ENCODE data around the gene CAPN10.

Gene CAPN10

DNA sequence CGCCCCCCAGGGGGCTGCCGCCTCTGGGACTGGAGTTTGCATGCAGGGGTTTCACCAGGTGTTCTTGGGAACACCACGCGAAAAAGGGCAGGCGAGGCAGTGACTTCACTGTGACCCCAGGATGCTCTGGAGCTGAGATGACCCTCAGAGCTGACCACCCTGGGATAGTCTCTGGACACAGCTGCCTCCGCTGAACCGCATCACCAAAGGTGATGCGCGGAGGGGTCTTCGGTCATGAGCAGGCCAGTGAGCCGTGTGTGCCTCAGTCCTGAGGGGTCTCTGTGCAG lies 56.2 kb downstream of the CAPN10 start:
- DNase-seq (ENCODE audit: low read depth in 1 of 2, low spot score in 1 of 2): no peak
- no peak overlapping the region for H3K4me3 ChIP-seq (replicated peaks; ENCODE audit: insufficient read depth, low read length)
- H3K27me3 ChIP-seq (ENCODE audit: insufficient read depth, poor library complexity, severe bottlenecking): peaks cover 2% of the 10 kb centered on the region
- H3K27ac ChIP-seq (replicated peaks): no peak overlapping the region
- TF ChIP-seq SPI1 (IDR thresholded peaks at IDR 0.05; ENCODE audit: borderline replicate concordance, low read depth): no peak
- TF ChIP-seq GABPA (IDR thresholded peaks at IDR 0.05; ENCODE audit: low read depth): no peak
- TF ChIP-seq CTCF (IDR thresholded peaks at IDR 0.05; ENCODE audit: insufficient read depth, low read length): no peak
- no peak for TF ChIP-seq REST (IDR thresholded peaks at IDR 0.05; ENCODE audit: insufficient replicate concordance, low read depth)
- no peak for TF ChIP-seq POLR2AphosphoS5 (IDR thresholded peaks at IDR 0.05; ENCODE audit: low read depth)

DNA sequence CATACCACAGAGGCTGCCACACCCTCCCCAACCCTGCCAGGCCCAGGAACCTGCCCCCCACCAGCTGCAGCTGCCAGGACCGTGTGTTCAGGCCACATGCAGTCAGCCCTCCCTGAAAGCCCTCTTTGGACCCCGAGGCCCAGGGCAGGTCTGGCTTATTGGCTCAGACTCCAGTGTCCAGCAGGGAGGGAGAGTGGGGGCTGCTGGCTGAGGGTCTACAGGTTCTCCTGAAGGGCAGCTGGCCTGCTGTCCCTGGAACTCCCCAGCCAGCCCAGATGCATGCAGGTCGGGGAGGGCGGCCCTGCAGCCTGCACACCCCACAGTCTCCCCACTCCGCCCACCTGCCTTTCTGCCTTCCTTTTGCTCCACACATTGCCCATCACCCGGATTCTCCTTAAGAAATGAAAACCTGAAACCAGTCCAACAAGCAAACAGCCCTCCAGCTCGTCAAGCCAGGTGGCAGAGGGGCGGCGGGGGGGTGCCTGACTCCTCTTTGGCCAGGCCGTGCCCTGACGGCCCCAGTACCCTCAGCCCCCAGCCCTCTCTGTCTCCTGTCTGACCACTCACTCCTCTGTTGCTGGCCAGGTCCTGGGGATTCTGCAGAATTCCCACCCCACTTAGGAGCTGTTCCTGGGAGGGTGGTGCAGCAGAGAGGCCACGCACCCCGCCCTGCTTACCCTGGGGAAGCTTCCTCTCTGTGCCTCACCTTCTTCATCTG lies 56.7 kb downstream of the CAPN10 start:
- H3K4me3 ChIP-seq (replicated peaks; ENCODE audit: insufficient read depth, low read length): no peak overlapping the region
- DNase-seq (ENCODE audit: low read depth in 1 of 2, low spot score in 1 of 2): no peak
- peaks cover 2% of the 10 kb centered on the region for H3K27me3 ChIP-seq (ENCODE audit: insufficient read depth, poor library complexity, severe bottlenecking)
- H3K27ac ChIP-seq (replicated peaks): no peak overlapping the region
- no peak for TF ChIP-seq GABPA (IDR thresholded peaks at IDR 0.05; ENCODE audit: low read depth)
- TF ChIP-seq REST (IDR thresholded peaks at IDR 0.05; ENCODE audit: insufficient replicate concordance, low read depth): no peak
- TF ChIP-seq CTCF (IDR thresholded peaks at IDR 0.05; ENCODE audit: insufficient read depth, low read length): no peak
- TF ChIP-seq SPI1 (IDR thresholded peaks at IDR 0.05; ENCODE audit: borderline replicate concordance, low read depth): no peak
- no peak for TF ChIP-seq POLR2AphosphoS5 (IDR thresholded peaks at IDR 0.05; ENCODE audit: low read depth)

DNA sequence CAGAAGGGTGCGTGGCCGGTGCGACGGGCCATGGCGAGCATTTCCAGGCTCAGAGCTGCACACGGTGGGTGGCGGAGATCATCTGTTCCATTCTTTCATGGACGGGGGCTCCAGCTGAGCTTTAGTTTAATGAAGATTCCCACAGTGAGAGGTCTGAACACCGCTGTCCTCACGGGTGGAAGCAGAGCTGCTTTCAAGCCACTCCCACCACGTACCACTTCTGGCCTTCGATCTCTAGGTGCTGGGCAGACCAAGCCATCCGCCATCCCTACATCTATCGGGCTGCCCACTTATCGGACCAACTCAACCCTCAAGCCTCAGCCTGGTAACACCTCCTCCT lies 57.2 kb downstream of the CAPN10 start:
- Histone ChIP-seq H3K27me3 (ENCODE audit: insufficient read depth, poor library complexity, severe bottlenecking) (peaks cover 2% of the 10 kb centered on the region), H3K27ac (replicated peaks) (no peak overlapping the region), H3K4me3 (replicated peaks; ENCODE audit: insufficient read depth, low read length) (no peak overlapping the region)
- no peak for DNase-seq (ENCODE audit: low read depth in 1 of 2, low spot score in 1 of 2)
- TF ChIP-seq REST (IDR thresholded peaks at IDR 0.05; ENCODE audit: insufficient replicate concordance, low read depth) (no peak), POLR2AphosphoS5 (IDR thresholded peaks at IDR 0.05; ENCODE audit: low read depth) (no peak), CTCF (IDR thresholded peaks at IDR 0.05; ENCODE audit: insufficient read depth, low read length) (no peak), GABPA (IDR thresholded peaks at IDR 0.05; ENCODE audit: low read depth) (no peak), SPI1 (IDR thresholded peaks at IDR 0.05; ENCODE audit: borderline replicate concordance, low read depth) (no peak)

All from HL-60 (cell line).